CD14-positive monocyte (primary cell): ENCODE results near the gene ZC4H2. TPM values are rescaled to one million over a fixed set of nuclear protein-coding genes. Genes with fewer than 3 reads are reported as not detected.
"Not testable (repeated sequence)": the region's sequence is repeated elsewhere in the genome, so short reads cannot be mapped to it uniquely, and the experiment has no call there.

Experiments
- DNase-seq, 3 donors: peaks; one replicate each; pipeline ENCODE4 v3.0.0-alpha.2; 2011 to 2022
- H2AFZ ChIP-seq: 2 replicates; pipeline ENCODE4 v1.6.0; 2012; ENCODE audit warnings: mild to moderate bottlenecking, low read depth, low read length, inconsistent platforms; ENCODE audit not compliant: insufficient read depth, poor library complexity, severe bottlenecking
- H3K27ac ChIP-seq, 2 donors: 1 replicate in 1 of 2; 2 replicates in 1 of 2; pipeline ENCODE4 v1.5.1; 2012 to 2013; ENCODE audit warnings: low read length in 2 of 2, control low read depth in 1 of 2, inconsistent platforms in 1 of 2, low read depth in 1 of 2, mild to moderate bottlenecking in 1 of 2
- H3K27me3 ChIP-seq, 2 donors: one replicate each; pipeline versions ENCODE4 v1.6.0 to v1.6.1; 2011 to 2013; ENCODE audit warnings: low read length in 2 of 2; ENCODE audit not compliant: control insufficient read depth in 2 of 2, insufficient read depth in 2 of 2
- H3K36me3 ChIP-seq, 2 donors: replicated peaks in 1 of 2; 1 replicate in 1 of 2; 2 replicates in 1 of 2; pipeline versions ENCODE4 v1.5.1 to v1.6.1; 2012 to 2013; ENCODE audit warnings: low read length in 2 of 2, control low read depth in 1 of 2, inconsistent platforms in 1 of 2, mild to moderate bottlenecking in 1 of 2; ENCODE audit not compliant: insufficient read depth in 2 of 2, control insufficient read depth in 1 of 2
- H3K4me1 ChIP-seq, 2 donors: 1 replicate in 1 of 2; 2 replicates in 1 of 2; pipeline versions ENCODE4 v1.5.1 to v1.6.1; 2012 to 2013; ENCODE audit warnings: low read length in 2 of 2, control low read depth in 1 of 2, inconsistent platforms in 1 of 2, mild to moderate bottlenecking in 1 of 2, moderate library complexity in 1 of 2; ENCODE audit not compliant: insufficient read depth in 2 of 2, control insufficient read depth in 1 of 2
- H3K4me2 ChIP-seq: replicated peaks from 2 replicates; pipeline ENCODE3; 2012; ENCODE audit warnings: low read length, moderate library complexity, mild to moderate bottlenecking; ENCODE audit not compliant: poor library complexity, severe bottlenecking; ENCODE audit errors: extremely low read depth
- H3K4me3 ChIP-seq, 3 experiments: fragments of 200-600 bp in 1 of 3; sonication (generic) in 1 of 3; replicated peaks in 1 of 3; 1 replicate in 2 of 3; 2 replicates in 1 of 3; pipeline ENCODE4 v1.5.1; 2011 to 2013; ENCODE audit warnings: low read length in 3 of 3, mild to moderate bottlenecking in 3 of 3, control low read depth in 2 of 3, low read depth in 2 of 3, inconsistent platforms in 1 of 3, moderate library complexity in 1 of 3
- H3K79me2 ChIP-seq: 2 replicates; pipeline ENCODE4 v1.6.0; 2012; ENCODE audit warnings: mild to moderate bottlenecking, control low read depth, inconsistent platforms, low read length, moderate library complexity; ENCODE audit not compliant: insufficient read depth
- H3K9ac ChIP-seq: 2 replicates; pipeline ENCODE4 v1.6.0; 2017; ENCODE audit warnings: low read length, mild to moderate bottlenecking; ENCODE audit not compliant: insufficient read depth, poor library complexity, severe bottlenecking
- H3K9me3 ChIP-seq, 2 donors: replicated peaks in 1 of 2; 1 replicate in 1 of 2; 2 replicates in 1 of 2; pipeline versions ENCODE4 v1.5.1 to v1.6.1; 2012 to 2013; ENCODE audit warnings: low read length in 2 of 2, control low read depth in 1 of 2; ENCODE audit not compliant: control insufficient read depth in 1 of 2, insufficient read depth in 1 of 2
- H4K20me1 ChIP-seq: 2 replicates; pipeline ENCODE4 v1.6.0; 2012; ENCODE audit warnings: mild to moderate bottlenecking, low read length, control low read depth, moderate library complexity; ENCODE audit not compliant: insufficient read depth
- H3K27ac Mint-ChIP-seq, 7 donors: one replicate each; pipeline ENCODE4 v1.8.0; 2020; ENCODE audit warnings: mild to moderate bottlenecking in 7 of 7, mixed read lengths in 7 of 7, moderate library complexity in 6 of 7, inconsistent platforms in 2 of 7
- H3K27me3 Mint-ChIP-seq, 3 donors: one replicate each; pipeline ENCODE4 v1.8.0; 2021 to 2022; ENCODE audit warnings: low read depth in 3 of 3, mild to moderate bottlenecking in 3 of 3, mixed read lengths in 3 of 3, moderate library complexity in 3 of 3, inconsistent platforms in 1 of 3
- H3K36me3 Mint-ChIP-seq, 2 donors: one replicate each; pipeline ENCODE4 v1.8.0; 2020; ENCODE audit warnings: mixed read lengths in 2 of 2, inconsistent platforms in 1 of 2, mild to moderate bottlenecking in 1 of 2
- H3K4me1 Mint-ChIP-seq: one replicate; pipeline ENCODE4 v1.8.0; 2020; ENCODE audit warnings: mild to moderate bottlenecking, mixed read lengths
- H3K4me3 Mint-ChIP-seq, 2 donors: one replicate each; pipeline ENCODE4 v1.8.0; 2020; ENCODE audit warnings: mild to moderate bottlenecking in 2 of 2, mixed read lengths in 2 of 2, moderate library complexity in 1 of 2
- H3K9me3 Mint-ChIP-seq, 7 donors: one replicate each; pipeline ENCODE4 v1.8.0; 2020 to 2022; ENCODE audit warnings: mixed read lengths in 7 of 7, mild to moderate bottlenecking in 6 of 7, moderate library complexity in 6 of 7, inconsistent platforms in 2 of 7
- WGBS: methylation state at CpG from one replicate; pipeline ENCODE4 v1.1.5; 2013; ENCODE audit warnings: missing lambda C conversion rate; ENCODE audit not compliant: insufficient coverage; 5-methylcytosine and 5-hydroxymethylcytosine counted together
- intact Hi-C, 2 donors: fragments of 100-400 bp; cut with micrococcal nuclease; formaldehyde crosslinking; loops; one replicate each; pipeline versions ENCODE4 v1.15.0 to v1.15.1; 2023
- polyA plus RNA-seq, 3 donors: library from polyadenylated mRNA; depleted of rRNA in 1 of 3; unstranded in 2 of 3; stranded (reverse) in 1 of 3; fragments of 300-500 nt in 2 of 3; fragments of >200 nt in 1 of 3; fragmentation: Illumina TruSeq in 2 of 3; gene quantifications; 1 replicate in 2 of 3; 2 replicates in 1 of 3; pipeline ENCODE4 v1.2.3, GENCODE V29; 2012 to 2021
- TF ChIP-seq, protein P1 (sequence below): fragments of 200-600 bp; IDR thresholded peaks from one replicate; pipeline ENCODE4 v1.8.0; 2022; ENCODE audit warnings: antibody characterized with exemption, mild to moderate bottlenecking

ZC4H2 gene
- polyA plus RNA-seq, 3 donors = 1.9 to 3.3 (median 2.9) TPM

DNA sequence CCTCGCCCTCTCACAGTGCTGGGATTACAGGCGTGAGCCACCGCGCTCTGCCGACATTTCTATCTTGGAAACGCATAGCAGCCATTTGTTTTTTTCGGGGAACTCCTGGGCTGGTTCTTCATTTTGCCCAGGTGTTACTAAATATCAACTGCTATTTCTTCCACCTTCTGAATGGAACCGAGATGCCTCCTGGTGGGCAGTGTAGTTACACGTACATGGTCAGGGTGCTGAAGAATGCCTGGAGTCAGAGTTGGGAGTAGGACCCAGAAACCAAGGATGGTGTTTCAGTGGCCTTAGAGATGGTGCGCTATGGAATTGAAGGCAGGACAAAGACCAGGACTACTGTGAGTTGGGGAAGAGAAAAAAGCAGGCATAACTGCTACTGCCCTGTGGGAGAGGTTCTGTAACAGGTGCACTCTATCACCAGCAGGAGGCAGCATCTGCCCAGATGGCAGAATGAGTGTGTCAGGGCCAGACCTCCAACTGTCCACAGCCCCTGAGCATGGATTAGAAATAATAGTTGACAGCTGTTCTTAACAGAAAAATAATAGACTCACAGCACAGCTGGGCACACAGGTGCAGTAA, 81.7 kb downstream of the ZC4H2 start:
- no peak overlapping the region for H2AFZ ChIP-seq
- H3K36me3 Mint-ChIP-seq = no peaks in the 10 kb centered on the region
- H3K9me3 Mint-ChIP-seq = peaks cover 0 to 2% (median 0%) of the 10 kb centered on the region in 7 donors
- H3K4me3 Mint-ChIP-seq = no peak overlapping the region
- no peaks in the 10 kb centered on the region for H3K79me2 ChIP-seq
- no peak overlapping the region for H3K4me3 ChIP-seq
- H3K36me3 ChIP-seq = no peaks in the 10 kb centered on the region
- H3K4me1 ChIP-seq = no peaks in the 10 kb centered on the region
- H3K9me3 ChIP-seq = no peaks in the 10 kb centered on the region
- H3K27me3 Mint-ChIP-seq = peaks cover 0 to 3% (median 0%) of the 10 kb centered on the region in 3 donors
- TF ChIP-seq, protein P1, sequence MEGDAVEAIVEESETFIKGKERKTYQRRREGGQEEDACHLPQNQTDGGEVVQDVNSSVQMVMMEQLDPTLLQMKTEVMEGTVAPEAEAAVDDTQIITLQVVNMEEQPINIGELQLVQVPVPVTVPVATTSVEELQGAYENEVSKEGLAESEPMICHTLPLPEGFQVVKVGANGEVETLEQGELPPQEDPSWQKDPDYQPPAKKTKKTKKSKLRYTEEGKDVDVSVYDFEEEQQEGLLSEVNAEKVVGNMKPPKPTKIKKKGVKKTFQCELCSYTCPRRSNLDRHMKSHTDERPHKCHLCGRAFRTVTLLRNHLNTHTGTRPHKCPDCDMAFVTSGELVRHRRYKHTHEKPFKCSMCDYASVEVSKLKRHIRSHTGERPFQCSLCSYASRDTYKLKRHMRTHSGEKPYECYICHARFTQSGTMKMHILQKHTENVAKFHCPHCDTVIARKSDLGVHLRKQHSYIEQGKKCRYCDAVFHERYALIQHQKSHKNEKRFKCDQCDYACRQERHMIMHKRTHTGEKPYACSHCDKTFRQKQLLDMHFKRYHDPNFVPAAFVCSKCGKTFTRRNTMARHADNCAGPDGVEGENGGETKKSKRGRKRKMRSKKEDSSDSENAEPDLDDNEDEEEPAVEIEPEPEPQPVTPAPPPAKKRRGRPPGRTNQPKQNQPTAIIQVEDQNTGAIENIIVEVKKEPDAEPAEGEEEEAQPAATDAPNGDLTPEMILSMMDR = no peak
- no peaks in the 10 kb centered on the region for H4K20me1 ChIP-seq
- no peak for DNase-seq
- H3K9ac ChIP-seq = no peak overlapping the region
- no peak overlapping the region for H3K4me2 ChIP-seq
- 95% methylated on average over 3 of the region's 10 CpGs for WGBS
- H3K27ac ChIP-seq = no peak overlapping the region
- H3K27ac Mint-ChIP-seq = no peak overlapping the region
- intact Hi-C loops = no loop called here
- no peaks in the 10 kb centered on the region for H3K4me1 Mint-ChIP-seq
- no peaks in the 10 kb centered on the region for H3K27me3 ChIP-seq

DNA sequence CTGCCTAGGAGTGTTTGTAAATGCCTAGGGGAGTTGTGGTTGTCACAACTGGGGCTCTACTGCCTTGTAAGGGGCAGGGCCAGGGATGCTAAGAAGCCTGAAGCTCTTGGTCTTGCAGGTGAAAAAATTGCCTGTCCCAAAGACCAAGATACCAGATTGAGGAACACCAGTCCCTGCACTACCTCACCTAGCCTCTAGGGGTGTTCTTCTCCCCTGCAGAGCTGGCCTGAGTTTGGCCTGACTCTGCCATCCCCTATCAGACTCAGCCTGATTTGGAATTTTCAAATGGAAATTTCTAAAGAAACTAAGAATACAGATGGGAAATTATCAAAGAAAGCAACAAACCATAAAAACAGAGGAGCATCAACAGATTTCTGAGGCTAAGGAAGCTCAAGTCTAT, 90.4 kb downstream of the ZC4H2 start:
- H2AFZ ChIP-seq = no peak overlapping the region
- H3K36me3 ChIP-seq = no peaks in the 10 kb centered on the region
- TF ChIP-seq, protein P1 = peak; percentile 29
- intact Hi-C loops = no loop called here
- Mint-ChIP-seq H3K36me3 (no peaks in the 10 kb centered on the region), H3K4me3 (no peak overlapping the region), H3K27me3 (peaks cover 0 to 2% (median 1%) of the 10 kb centered on the region in 3 donors), H3K27ac (no peak overlapping the region), H3K9me3 (peaks cover 0 to 7% (median 4%) of the 10 kb centered on the region in 7 donors), H3K4me1 (no peaks in the 10 kb centered on the region)
- no peak overlapping the region for H3K4me3 ChIP-seq
- H3K27me3 ChIP-seq = no peaks in the 10 kb centered on the region
- no peaks in the 10 kb centered on the region for H4K20me1 ChIP-seq
- H3K4me2 ChIP-seq = no peak overlapping the region
- H3K27ac ChIP-seq = no peak overlapping the region
- no peaks in the 10 kb centered on the region for H3K9me3 ChIP-seq
- no peak for DNase-seq
- H3K4me1 ChIP-seq = no peaks in the 10 kb centered on the region
- no peaks in the 10 kb centered on the region for H3K79me2 ChIP-seq
- no peak overlapping the region for H3K9ac ChIP-seq

DNA sequence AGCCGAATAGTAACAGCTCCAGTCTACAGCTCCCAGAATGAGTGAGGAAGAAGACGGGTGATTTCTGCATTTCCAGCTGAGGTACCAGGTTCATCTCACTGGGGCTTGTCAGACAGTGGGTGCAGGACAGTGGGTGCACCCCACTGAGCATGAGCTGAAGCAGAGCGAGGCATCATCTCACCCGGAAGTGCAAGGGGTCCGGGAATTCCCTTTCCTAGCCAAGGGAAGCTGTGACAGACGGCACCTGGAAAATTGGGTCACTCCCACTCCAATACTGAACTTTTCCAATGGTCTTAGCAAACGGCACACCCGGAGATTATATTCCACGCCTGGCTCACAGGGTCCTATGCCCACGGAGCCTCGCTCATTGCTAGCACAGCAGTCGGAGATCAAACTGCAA, 97.5 kb downstream of the ZC4H2 start:
- H3K9me3 Mint-ChIP-seq = peaks cover 7 to 18% (median 11%) of the 10 kb centered on the region in 7 donors
- 100% methylated on average over 6 of the region's 12 CpGs for WGBS
- intact Hi-C loops = not testable (repeated sequence)

More for the DNA sequence above, 97.5 kb downstream of the ZC4H2 start:
- not testable (repeated sequence) for H3K27ac ChIP-seq, H3K4me2 ChIP-seq, H3K4me3 Mint-ChIP-seq, H3K79me2 ChIP-seq, H3K4me1 ChIP-seq, H3K36me3 ChIP-seq, H3K36me3 Mint-ChIP-seq, H3K27ac Mint-ChIP-seq, H2AFZ ChIP-seq, H3K4me1 Mint-ChIP-seq, H3K9me3 ChIP-seq, H4K20me1 ChIP-seq, H3K9ac ChIP-seq, H3K4me3 ChIP-seq, DNase-seq, H3K27me3 Mint-ChIP-seq, H3K27me3 ChIP-seq
